ENCODE data around the gene FOXL1.

DNA sequence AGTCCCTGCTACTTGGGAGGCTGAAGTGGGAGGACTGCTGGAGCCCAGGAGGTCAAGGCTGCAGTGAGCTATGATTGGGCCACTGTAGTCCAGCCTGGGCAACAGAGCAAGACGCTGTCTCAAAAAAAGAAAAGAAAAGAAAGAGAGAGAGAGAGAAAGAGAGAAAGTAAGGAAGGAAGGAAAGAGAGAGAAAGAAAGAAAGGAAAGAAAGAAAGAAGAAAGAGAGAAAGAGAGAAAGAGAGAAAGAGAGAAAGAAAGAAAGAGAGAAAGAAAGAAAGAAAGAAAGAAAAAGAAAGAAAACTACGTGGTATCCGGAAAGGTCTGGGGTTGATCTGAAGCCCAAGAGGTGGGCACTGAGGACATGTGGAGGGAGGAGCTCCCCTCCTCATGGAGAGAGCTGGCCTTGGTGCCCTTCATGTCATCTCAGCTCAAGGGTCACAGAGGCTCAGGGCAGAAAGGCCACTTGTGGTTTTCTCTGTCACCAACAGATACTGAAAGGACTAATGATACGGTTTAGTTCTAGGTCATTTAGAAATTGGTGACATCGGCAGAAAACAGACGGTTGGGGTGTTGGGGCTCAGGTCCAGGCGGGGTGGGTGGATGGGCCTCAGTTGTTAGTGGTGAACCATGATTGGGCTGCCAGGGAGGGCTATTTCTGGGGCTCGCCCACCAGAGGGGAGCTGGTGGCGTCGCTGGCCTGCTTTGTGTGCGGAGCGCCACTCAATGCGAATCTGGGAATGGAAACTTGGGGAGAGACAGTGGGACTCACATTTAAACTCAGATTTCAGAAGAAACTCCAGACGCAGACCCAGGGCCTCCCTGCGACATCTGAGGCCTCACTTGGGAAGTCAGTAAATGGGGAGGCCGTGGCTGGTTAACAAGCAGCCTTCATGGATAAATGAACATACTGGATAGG, 44.6 kb downstream of the FOXL1 start:
- no peak for TF ChIP-seq ZNF274 (IDR thresholded peaks at IDR 0.05; ENCODE audit: low read depth, low read length)
- no peak for TF ChIP-seq YY1 (IDR thresholded peaks at IDR 0.05; ENCODE audit: insufficient read depth, insufficient read length)

All from NT2/D1 (cell line).